ENCODE results near the gene TKFC.

DNA sequence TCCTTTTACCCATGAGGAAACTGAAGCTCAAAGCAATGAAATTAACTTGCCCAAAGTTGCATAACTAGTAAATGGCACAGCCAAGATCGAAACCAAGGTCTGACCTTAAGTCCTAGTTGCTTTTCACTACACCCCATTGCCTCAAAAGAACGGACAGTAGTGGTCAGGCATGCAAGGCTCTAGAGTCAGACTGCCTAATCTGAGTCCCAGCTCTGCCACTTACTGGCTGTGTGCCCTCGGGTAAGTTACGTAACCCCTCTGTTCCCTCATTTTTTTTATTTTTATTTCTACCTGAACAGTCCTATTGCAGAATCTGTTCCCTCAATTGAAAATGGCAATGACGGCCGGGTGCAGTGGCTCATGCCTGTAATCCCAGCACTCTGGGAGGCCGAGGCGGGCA is 19.0 kb downstream of the TKFC start:
- TF ChIP-seq CTCF (IDR thresholded peaks at IDR 0.05) (no peak), SIN3A (IDR thresholded peaks at IDR 0.05; ENCODE audit: borderline replicate concordance, insufficient read depth, low read depth, low read length) (no peak), POLR2AphosphoS5 (IDR thresholded peaks at IDR 0.05; ENCODE audit: low read depth, low read length) (no peak), TCF7L2 (IDR thresholded peaks at IDR 0.05; ENCODE audit: low read depth, low read length) (no peak)
